ACHN (cell line): Measurements from ENCODE around the gene HEXIM2.

Experiments
- DNase-seq: peaks from one replicate; pipeline ENCODE4 v3.0.0-alpha.2; 2015
- in situ Hi-C: cut with HindIII; loops from 2 replicates; pipeline ENCODE4 v1.10.0; 2017; ENCODE audit warnings: low sequenced_read_pairs, low pct_ligation_motif_present, low pct_unique_long_range_greater_than_20kb

The HEXIM2 gene

DNA sequence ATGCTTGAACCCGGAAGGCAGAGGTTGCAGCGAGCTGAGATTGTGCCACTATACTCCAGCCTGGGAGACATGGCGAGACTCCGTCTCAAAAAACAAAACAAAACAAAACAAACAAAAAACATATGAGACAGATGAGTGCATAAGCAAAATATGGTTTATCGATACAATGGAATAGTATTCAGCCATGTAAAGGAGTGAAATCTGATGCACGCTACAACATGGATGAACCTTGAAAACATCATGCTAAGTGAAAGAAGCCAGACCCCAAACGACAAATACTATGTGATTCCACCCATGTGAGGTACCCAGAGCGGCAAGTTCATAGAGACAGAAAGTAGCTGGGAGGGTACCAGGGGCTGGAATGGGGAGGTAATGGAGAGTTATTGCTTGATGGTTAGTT lies 36.2 kb upstream of the HEXIM2 start:
- in situ Hi-C loops, result loop anchor here (10.0 kb wide), 1 partner anchor 101 kb away; no protein-coding TSS in a partner anchor
- DNase-seq, result no peak

DNA sequence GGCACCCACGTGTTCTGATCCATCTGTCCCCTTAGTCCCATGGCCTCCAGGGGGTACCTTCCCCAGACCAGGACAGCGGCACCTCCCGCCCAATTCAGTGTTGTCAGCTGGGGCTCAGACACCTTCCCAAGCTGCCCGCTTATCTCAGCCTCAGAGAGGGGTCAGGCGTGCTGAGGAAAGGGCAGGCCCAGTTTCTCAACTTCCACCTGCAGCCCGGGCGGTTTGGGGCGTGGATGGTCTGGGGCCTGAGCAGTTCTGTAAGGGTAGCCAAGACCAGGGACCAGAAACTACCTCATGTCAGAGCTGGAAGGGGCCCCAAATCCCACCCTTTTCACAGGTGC lies 34.5 kb upstream of the HEXIM2 start:
- DNase-seq, result no peak
- in situ Hi-C loops, result loop anchor here (10.0 kb wide), 1 partner anchor 102 kb away; no protein-coding TSS in a partner anchor

DNA sequence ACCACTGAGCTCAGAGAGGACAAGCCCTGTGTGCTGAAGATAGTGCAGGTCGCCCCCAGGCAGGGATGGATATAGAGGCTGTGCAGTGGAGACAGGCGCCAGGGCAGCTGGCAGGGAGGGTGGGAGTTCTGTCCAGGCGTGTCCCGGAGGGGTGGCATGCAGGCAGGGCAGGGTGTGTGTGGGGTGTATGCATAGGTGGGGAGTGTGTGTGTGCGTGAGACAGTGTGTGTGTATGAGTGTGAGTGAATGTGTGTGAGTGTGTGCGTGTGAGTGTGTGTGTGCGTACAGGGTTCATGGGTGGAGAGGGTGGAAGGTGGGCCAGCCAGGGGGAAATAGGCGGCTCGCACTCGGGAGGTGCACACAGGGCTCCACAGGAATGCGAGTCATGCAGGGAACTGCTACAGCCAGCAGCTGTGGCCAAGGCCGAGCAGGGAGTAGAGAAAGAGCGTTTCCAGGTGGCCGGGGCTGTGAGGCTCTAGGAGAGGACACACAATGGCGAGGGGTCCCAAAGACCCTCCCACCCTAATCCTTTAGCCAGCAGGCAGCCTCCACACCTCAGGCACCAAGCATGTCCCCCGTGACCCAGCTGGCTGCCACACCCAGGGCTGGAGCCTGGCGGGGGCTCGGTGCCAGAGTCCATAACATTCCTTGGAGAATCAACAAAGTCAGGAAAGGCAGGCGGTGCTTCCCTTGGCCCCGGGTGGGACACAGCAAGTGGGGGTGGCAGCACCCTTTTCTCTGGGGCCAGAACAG lies 34.0 kb upstream of the HEXIM2 start:
- peak; percentile 76 for DNase-seq
- in situ Hi-C loops, result loop anchor here (10.0 kb wide), 1 partner anchor 103 kb away; no protein-coding TSS in a partner anchor

DNA sequence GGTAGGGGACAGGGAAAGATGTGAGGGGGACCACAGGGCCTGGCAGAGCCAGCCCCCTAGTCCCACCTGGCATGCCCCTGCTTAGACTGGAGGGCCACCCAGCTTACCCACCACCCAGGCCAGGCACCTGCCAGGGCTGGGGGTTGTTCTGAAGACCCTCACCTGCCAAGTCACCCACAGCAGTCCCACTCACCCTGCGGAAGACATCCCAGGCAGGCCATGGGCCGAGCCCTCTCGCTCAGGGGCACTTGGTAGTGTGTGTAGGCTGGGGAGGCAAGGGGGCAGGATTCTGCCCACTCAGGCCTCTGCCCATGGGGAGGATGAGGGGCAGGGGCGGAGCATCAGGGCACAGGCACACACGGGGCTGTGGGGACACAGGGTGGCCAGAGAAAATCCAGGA lies 33.3 kb upstream of the HEXIM2 start:
- in situ Hi-C loops, result loop anchor here (10.0 kb wide), 1 partner anchor 104 kb away; no protein-coding TSS in a partner anchor
- no peak for DNase-seq

DNA sequence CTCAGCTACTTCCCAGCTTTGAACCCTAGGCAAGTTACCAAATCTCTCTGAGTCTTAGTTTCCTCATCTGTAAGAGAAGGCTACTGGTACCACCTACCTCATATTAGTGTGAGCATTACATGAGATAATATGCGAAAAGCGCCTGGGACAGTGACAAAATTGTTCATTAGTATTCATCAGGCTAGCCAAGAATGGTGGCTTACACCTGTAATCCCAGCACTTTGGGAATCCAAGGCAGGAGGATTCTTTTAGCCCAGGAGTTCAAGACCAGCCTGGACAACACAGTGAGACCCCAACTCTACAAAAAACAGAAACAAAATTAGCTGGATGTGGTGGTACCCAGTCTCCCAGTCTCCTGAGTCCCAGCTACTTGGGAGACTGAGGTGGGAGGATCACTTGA lies 32.7 kb upstream of the HEXIM2 start:
- in situ Hi-C loops, result loop anchor here (10.0 kb wide), 1 partner anchor 104 kb away; no protein-coding TSS in a partner anchor
- no peak for DNase-seq

DNA sequence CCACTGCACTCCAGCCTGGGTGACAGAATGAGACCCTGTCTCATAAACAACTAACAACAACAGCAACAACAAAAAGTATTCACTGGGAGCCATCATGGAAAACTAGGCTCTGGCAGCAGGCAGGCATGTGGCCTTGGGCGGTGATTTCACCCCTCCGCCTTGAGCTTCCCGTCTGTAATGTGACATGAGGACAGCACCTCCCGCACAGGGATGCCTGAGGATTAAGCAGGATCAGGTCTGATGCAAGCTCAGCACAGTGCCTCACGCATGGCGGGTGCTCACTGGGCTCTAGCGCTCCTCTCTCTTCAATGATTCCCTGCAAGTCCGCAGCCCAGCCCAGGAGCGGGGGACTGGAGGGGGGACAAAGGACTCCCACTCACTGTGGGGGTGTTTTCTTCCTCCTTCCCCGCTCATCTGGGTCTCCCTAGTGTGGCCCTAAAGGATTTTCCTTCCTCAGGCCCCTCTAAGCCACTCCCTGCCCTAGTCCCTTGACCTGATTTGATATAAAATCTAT lies 32.2 kb upstream of the HEXIM2 start:
- in situ Hi-C loops, result loop anchor here (10.0 kb wide), 1 partner anchor 105 kb away; no protein-coding TSS in a partner anchor
- DNase-seq, result peak; percentile 16

DNA sequence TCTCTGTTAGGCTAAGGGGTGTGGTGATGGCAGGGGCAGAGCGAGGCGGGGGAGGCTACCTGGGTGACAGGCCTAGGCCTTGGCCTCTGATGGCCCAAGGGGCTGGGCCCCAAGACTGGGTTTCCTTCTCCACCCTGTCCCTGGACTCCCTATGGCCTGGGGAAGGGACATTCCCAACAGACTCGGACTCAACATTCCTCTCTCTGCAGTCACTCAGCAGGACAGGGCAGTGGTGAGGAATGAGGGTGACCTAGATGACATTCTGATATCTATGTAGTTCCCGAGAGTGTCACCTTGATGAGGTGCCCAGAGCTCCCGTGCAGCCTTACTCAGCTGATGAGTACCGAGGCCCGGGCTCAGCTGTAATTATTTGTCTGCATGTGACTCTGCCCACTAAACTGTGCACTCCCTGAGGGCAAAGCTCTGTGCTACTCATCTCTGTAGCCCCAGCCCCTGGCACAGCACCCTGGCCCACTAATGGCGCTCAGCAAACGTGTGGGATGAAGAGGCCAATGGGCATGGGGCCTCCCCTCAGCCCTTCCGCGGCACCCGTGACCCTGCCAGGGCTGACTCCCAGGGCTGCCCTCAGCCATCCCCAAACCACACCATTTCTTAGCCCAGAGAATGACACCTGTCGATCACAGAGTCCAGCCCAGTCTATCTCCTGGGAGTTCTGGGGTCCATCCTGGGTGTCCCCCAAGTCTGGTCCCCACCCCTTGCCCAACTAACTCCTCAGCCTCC lies 31.6 kb upstream of the HEXIM2 start:
- DNase-seq, result no peak
- in situ Hi-C loops, result loop anchor here (10.0 kb wide), 1 partner anchor 105 kb away; no protein-coding TSS in a partner anchor

DNA sequence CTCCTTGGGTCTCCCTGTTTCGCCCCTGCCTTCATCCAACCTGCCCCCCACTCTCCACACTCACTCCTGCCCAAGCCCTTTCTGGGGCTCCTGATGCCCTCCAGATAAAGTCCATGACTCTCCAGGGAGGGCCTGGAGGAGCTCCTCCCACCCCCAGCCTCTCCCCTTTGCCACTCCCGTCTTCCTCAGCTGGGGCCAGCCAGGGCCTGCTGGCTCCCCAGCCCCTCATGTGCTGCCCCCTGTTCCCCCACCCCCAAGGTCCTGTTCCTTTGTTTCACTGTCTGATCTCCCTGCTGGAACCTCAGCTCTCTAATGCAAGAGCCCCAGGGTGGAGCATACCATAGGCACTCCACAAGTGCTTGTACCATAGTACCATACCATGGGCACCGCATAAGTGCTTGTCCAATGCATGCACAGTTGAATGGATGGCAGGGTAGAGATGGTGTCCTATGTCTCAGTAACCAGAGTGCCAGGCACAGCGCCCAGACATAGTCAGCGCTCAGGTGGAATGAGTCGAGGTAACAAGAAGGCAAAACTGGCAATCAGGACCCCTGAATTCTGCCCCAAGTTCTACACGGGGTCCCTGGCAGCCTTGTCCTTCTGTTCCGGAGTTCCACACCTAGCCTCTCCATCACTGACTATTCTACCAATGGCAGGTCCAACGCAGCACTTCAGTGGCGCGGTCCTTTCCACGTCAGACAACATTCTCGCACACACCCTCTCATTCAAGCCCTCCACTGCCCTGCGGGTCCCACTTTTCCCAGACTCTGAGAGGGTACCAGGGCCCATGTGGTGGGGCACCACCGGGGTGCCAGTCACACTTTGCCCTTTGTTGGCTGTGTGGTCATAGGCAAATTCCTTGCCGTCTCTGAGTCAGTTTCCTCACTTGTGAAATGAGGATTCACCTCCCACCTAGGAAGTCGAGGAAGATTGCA lies 30.7 kb upstream of the HEXIM2 start:
- in situ Hi-C loops, result no loop called here
- no peak for DNase-seq

DNA sequence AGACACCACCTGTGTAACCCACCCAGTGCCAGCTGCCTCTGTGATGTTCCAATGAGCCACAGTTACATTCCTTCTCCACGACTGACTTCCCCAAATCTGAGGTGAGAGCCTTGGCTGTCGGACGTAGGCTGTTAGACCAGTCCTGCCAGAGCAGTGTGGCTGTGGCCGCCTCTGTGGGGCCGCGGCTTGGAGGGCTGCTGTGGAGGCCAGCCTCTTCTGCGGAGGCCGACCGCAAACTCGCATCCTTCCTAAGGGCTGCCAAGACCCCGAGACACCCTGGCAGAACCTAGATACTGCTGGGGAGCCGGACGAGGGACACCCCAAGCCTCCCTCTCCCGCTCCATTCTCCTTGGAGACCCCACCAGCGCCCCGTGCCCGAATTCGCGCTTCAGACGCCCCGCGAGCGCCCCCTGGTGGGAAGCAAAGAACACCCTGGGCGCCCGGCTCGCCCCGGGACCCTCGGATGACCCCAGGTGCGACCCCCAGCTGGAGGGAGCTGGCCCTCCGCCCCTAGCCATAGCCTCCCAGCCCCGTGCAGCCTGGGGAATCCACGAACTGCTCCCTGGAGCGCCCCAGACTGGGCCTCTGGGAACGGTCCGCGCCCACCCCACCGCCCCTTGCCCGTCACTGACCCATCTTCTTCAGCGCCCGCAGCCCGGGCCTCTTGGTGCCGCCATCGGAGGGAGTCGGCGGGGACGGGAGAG lies 29.9 kb upstream of the HEXIM2 start:
- in situ Hi-C loops, result no loop called here
- peak; percentile 44 for DNase-seq

DNA sequence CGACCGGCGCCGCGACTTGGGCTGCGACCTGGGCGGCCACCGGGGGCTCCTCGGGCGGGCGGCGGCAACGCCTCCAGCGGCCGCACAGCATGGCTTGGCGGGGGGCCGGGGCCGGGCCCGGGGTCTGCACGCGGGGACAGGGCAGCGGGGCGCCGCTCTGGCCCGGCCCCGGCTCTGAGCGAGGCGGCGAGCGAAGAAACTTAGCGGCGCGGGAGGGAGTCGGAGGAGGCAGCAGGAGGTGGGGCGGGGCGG lies 29.4 kb upstream of the HEXIM2 start, which contains the start of gene PLCD3:
Gene PLCD3, minus strand, starts transcription at position 196 of the 252 bp plus-strand sequence. Its CDS starts 105 bp downstream, at position 91.
- in situ Hi-C loops, result no loop called here
- DNase-seq, result no peak

DNA sequence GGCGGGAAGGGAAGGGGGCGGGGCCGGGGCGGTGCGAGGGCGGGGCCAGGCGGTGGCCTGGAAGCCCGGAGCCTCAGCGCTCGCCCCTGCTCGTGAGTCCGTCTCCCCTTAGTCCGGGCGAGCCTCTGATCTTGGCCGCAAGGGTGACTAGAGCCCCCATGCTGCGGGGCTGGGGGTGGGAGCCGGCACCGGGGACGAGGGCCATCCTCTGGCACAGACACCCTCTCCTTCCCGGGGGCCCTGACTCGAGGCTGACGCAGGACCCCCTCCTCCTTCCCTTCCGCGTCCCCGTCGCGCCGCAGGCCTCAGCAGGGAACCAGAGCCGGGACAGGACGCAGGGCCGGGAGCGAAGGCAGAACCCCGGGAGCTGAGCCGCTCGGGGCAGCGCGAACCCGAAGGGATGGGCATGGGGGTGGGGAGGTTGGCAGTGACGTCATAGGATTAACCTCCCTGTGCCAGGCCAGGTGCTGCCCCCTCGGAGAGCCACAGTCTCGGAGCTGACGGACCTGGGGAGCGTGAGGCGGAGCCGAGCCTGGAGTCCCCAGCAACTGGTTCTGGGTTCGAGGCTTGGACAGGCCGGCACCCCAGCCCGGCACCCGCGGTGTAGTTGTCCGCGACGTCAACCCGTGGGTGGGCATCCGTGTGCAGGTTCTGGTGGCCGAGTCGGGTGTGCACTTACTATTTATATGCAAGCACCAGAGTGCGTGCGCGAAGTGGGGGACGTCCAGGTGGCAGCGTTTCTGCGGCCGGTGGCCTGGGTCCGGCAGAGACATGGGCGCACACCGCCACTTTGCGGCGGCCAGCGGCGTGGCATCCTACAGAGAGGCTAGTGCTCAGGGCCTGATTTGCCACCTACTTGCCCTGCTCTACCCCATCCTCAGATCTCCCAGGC lies 28.9 kb upstream of the HEXIM2 start:
- in situ Hi-C loops, result no loop called here
- peak; percentile 83 for DNase-seq

DNA sequence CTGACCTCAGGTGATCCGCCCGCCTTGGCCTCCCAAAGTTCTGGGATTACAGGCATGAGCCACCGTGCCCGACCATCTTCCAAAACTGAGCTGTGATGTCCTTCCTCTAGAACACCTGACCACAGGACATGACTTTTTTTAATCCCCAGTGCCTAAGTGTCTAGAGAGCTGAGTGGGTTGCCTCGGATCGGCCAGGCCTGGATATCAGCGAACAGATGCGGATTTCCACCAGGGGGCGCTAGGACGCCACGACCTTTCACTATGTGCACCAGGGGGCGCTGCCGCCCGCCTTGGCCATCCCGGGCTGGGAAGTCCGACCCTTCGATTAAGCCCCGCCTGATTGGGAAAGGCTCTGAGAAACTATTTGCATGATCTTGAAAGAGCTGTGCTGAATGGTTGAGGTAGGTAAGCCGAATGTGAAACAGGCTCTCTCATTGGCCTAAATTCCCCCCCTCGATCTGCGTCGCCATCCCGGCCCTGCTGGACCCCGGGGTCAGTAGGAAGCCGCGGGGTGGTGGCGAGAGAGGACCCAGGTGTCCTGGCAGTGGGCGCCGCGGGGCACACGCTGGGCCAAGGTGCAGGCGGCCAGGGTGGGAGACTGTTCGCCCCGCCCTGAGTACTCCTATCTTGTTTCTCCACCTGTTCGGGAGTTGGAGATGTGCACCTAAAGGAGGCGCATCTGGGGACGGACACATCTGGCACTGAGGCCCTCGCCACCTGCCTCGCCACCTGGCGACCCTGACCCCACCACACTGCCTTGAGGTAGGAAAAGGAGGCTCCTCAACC lies 26.3 kb upstream of the HEXIM2 start, which contains the start of gene ACBD4:
Gene ACBD4, plus strand, starts transcription at position 496 of the 786 bp plus-strand sequence. CDS start 458 bp downstream, outside the sequence.
- in situ Hi-C loops, result no loop called here

DNA sequence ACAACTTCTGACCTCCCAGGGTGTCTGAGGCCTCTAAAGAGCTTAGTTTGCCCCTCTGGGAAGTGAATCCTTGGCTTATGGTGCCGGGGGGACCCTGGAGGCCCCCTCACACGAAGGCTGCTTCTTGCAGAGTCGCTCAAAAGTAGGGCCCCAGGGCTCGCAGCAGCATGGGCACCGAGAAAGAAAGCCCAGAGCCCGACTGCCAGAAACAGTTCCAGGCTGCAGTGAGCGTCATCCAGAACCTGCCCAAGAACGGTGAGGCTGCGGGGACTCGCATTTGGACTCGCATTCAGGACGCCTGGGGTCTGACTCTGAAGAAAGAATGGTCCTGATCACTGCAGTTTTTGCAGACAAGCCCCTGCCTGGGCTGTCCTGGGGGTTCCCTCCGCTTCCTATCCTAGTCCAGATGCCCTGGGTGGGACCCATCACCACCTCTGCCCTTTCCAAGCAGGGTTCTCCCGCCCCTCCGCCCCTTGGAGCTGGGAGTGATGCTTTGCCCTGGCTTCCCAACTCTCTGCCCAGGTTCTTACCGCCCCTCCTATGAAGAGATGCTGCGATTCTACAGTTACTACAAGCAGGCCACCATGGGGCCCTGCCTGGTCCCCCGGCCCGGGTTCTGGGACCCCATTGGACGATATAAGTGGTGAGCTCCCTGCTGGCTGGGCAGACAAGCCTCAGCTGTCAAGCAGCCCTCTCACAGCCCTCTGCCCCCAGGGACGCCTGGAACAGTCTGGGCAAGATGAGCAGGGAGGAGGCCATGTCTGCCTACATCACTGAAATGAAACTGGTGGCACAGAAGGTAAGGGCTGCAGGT lies 25.5 kb upstream of the HEXIM2 start:
- no peak for DNase-seq
- in situ Hi-C loops, result no loop called here

More for the DNA sequence above, 26.3 kb upstream of the HEXIM2 start, which contains the start of gene ACBD4:
- DNase-seq, result peak; percentile 99

DNA sequence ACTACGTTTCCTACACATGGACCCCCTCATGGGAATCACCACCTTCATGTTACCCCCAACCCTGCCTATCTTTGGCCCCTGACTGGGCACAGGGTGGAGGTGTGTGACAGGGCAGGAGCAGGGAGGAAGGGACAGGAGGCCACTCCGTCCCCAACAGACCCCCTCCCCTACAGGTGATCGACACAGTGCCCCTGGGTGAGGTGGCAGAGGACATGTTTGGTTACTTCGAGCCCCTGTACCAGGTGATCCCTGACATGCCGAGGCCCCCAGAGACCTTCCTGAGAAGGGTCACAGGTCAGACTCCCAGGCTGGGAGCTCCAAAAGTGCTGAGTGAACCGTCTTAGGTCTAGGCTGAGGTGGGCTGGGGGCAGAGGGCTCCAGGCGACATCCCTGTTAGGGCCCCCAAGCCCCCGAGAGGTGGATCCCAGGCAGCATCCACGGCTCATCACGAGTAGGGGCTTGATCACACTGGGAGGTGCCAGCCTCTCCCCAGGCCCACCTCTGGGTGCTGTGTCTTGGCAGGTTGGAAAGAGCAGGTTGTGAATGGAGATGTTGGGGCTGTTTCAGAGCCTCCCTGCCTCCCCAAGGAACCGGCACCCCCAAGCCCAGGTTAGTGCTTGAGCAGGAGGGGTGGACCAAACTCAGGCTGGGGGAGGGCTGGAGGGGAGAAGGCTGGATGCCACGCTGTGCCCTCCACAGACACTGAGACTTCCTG lies 24.7 kb upstream of the HEXIM2 start:
- in situ Hi-C loops, result no loop called here
- DNase-seq, result no peak
